ENCODE data around the gene GMDS.
"Not testable (repeated sequence)": the region's sequence is repeated elsewhere in the genome, so short reads cannot be mapped to it uniquely, and the experiment has no call there.

Gene GMDS

GRCh38 chr6:1669996-1670395 is 575.4 kb downstream of the GMDS start:
- WGBS, result 82% methylated on average over 9 of the region's 11 CpGs
- Histone ChIP-seq H2BK15ac (ENCODE audit: low read depth, poor library complexity, severe bottlenecking) (no peak overlapping the region), H2AFZ (ENCODE audit: low read depth, low read length) (no peak overlapping the region), H3K27ac (ENCODE audit: low read length, poor library complexity, severe bottlenecking) (no peak overlapping the region), H3K4me1 (ENCODE audit: control insufficient read depth, insufficient read depth, low read depth, low read length) (peaks cover 6% of the 10 kb centered on the region), H4K8ac (ENCODE audit: low read length) (no peak overlapping the region), H3K36me3 (ENCODE audit: control insufficient read depth in 1 of 2, insufficient read depth in 2 of 2, low read depth in 1 of 2, low read length in 2 of 2) (no peaks in the 10 kb centered on the region), H3K14ac (ENCODE audit: low read length in 2 of 2) (no peak overlapping the region), H2AK5ac (ENCODE audit: low read length, severe bottlenecking) (no peak overlapping the region), H4K91ac (ENCODE audit: low read length) (no peak overlapping the region), H3K18ac (ENCODE audit: low read depth in 1 of 2, low read length in 2 of 2) (no peak overlapping the region), H3K9me3 (ENCODE audit: control insufficient read depth, low read length) (no peaks in the 10 kb centered on the region), H2BK120ac (ENCODE audit: low read depth, low read length) (no peak overlapping the region), H2BK5ac (ENCODE audit: low read depth, low read length, poor library complexity, severe bottlenecking) (no peak overlapping the region), H3K4ac (ENCODE audit: low read depth in 1 of 2, low read length in 2 of 2) (no peak overlapping the region), H3K27me3 (ENCODE audit: control insufficient read depth in 1 of 2, insufficient read depth in 1 of 2, low read length in 2 of 2) (peaks cover 0 to 3% of the 10 kb centered on the region in 2 experiments), H3K9ac (ENCODE audit: low read length) (no peak overlapping the region), H3K4me2 (ENCODE audit: low read length, poor library complexity, severe bottlenecking) (no peak overlapping the region), H2BK12ac (ENCODE audit: low read length in 2 of 2) (no peak overlapping the region), H3K23ac (ENCODE audit: low read length in 2 of 2) (no peak overlapping the region), H3K4me3 (ENCODE audit: insufficient read depth in 1 of 2, low read depth in 1 of 2, low read length in 2 of 2) (no peak overlapping the region), H3K79me1 (replicated peaks; ENCODE audit: low read length, poor library complexity, severe bottlenecking) (no peaks in the 10 kb centered on the region)
- no peak for DNase-seq

DNA sequence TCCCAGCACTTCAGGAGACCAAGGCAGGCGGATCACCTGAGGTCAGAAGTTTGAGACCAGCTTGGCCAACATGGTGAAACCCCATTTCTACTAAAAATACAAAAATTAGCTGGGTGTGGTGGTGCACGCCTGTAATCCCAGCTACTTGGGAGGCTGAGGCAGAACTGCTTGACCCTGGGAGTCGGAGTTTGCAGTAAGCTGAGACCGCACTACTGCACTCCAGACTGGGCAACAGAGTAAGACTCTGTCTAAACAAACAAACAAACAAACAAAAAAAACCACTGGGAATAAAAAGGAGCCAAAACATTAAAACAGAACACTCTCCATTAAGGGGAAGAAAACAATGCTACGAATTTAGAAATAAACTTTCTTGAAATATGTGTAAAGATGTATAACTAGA is 576.9 kb downstream of the GMDS start:
- H3K27ac ChIP-seq (ENCODE audit: low read length, poor library complexity, severe bottlenecking); DNase-seq; H2BK12ac ChIP-seq (ENCODE audit: low read length in 2 of 2); H3K4me2 ChIP-seq (ENCODE audit: low read length, poor library complexity, severe bottlenecking); H2AFZ ChIP-seq (ENCODE audit: low read depth, low read length); H3K18ac ChIP-seq (ENCODE audit: low read depth in 1 of 2, low read length in 2 of 2); H3K27me3 ChIP-seq (ENCODE audit: control insufficient read depth in 1 of 2, insufficient read depth in 1 of 2, low read length in 2 of 2); H2BK15ac ChIP-seq (ENCODE audit: low read depth, poor library complexity, severe bottlenecking); H4K91ac ChIP-seq (ENCODE audit: low read length); H3K79me1 ChIP-seq (replicated peaks; ENCODE audit: low read length, poor library complexity, severe bottlenecking); H3K4me1 ChIP-seq (ENCODE audit: control insufficient read depth, insufficient read depth, low read depth, low read length); H3K4ac ChIP-seq (ENCODE audit: low read depth in 1 of 2, low read length in 2 of 2); H2AK5ac ChIP-seq (ENCODE audit: low read length, severe bottlenecking); H2BK5ac ChIP-seq (ENCODE audit: low read depth, low read length, poor library complexity, severe bottlenecking); H2BK120ac ChIP-seq (ENCODE audit: low read depth, low read length); H3K14ac ChIP-seq (ENCODE audit: low read length in 2 of 2); H3K9me3 ChIP-seq (ENCODE audit: control insufficient read depth, low read length); H3K36me3 ChIP-seq (ENCODE audit: control insufficient read depth in 1 of 2, insufficient read depth in 2 of 2, low read depth in 1 of 2, low read length in 2 of 2); H3K23ac ChIP-seq (ENCODE audit: low read length in 2 of 2); H4K8ac ChIP-seq (ENCODE audit: low read length); H3K9ac ChIP-seq (ENCODE audit: low read length); H3K4me3 ChIP-seq (ENCODE audit: insufficient read depth in 1 of 2, low read depth in 1 of 2, low read length in 2 of 2): not testable (repeated sequence)
- WGBS, result 92% methylated on average over 4 of the region's 5 CpGs

GRCh38 chr6:1667805-1668175 is 577.6 kb downstream of the GMDS start:
- H3K4ac ChIP-seq (ENCODE audit: low read depth in 1 of 2, low read length in 2 of 2), result no peak overlapping the region
- no peak overlapping the region for H2AFZ ChIP-seq (ENCODE audit: low read depth, low read length)
- H3K4me3 ChIP-seq (ENCODE audit: insufficient read depth in 1 of 2, low read depth in 1 of 2, low read length in 2 of 2), result no peak overlapping the region
- H3K9ac ChIP-seq (ENCODE audit: low read length), result no peak overlapping the region
- H3K9me3 ChIP-seq (ENCODE audit: control insufficient read depth, low read length), result no peaks in the 10 kb centered on the region
- H3K36me3 ChIP-seq (ENCODE audit: control insufficient read depth in 1 of 2, insufficient read depth in 2 of 2, low read depth in 1 of 2, low read length in 2 of 2), result no peaks in the 10 kb centered on the region
- H2BK12ac ChIP-seq (ENCODE audit: low read length in 2 of 2), result no peak overlapping the region
- H3K27me3 ChIP-seq (ENCODE audit: control insufficient read depth in 1 of 2, insufficient read depth in 1 of 2, low read length in 2 of 2), result peaks cover 0 to 3% of the 10 kb centered on the region in 2 experiments
- H2BK120ac ChIP-seq (ENCODE audit: low read depth, low read length), result no peak overlapping the region
- H4K8ac ChIP-seq (ENCODE audit: low read length), result no peak overlapping the region
- no peak overlapping the region for H4K91ac ChIP-seq (ENCODE audit: low read length)
- H3K4me1 ChIP-seq (ENCODE audit: control insufficient read depth, insufficient read depth, low read depth, low read length), result peaks cover 6% of the 10 kb centered on the region
- no peak overlapping the region for H2BK15ac ChIP-seq (ENCODE audit: low read depth, poor library complexity, severe bottlenecking)
- no peak overlapping the region for H2BK5ac ChIP-seq (ENCODE audit: low read depth, low read length, poor library complexity, severe bottlenecking)
- no peak overlapping the region for H3K18ac ChIP-seq (ENCODE audit: low read depth in 1 of 2, low read length in 2 of 2)
- no peak overlapping the region for H3K4me2 ChIP-seq (ENCODE audit: low read length, poor library complexity, severe bottlenecking)
- no peak overlapping the region for H3K23ac ChIP-seq (ENCODE audit: low read length in 2 of 2)
- no peak for DNase-seq
- WGBS, result no CpG with 5 or more reads among the region's 4 CpGs
- no peaks in the 10 kb centered on the region for H3K79me1 ChIP-seq (replicated peaks; ENCODE audit: low read length, poor library complexity, severe bottlenecking)
- H2AK5ac ChIP-seq (ENCODE audit: low read length, severe bottlenecking), result no peak overlapping the region
- no peak overlapping the region for H3K27ac ChIP-seq (ENCODE audit: low read length, poor library complexity, severe bottlenecking)
- H3K14ac ChIP-seq (ENCODE audit: low read length in 2 of 2), result no peak overlapping the region

DNA sequence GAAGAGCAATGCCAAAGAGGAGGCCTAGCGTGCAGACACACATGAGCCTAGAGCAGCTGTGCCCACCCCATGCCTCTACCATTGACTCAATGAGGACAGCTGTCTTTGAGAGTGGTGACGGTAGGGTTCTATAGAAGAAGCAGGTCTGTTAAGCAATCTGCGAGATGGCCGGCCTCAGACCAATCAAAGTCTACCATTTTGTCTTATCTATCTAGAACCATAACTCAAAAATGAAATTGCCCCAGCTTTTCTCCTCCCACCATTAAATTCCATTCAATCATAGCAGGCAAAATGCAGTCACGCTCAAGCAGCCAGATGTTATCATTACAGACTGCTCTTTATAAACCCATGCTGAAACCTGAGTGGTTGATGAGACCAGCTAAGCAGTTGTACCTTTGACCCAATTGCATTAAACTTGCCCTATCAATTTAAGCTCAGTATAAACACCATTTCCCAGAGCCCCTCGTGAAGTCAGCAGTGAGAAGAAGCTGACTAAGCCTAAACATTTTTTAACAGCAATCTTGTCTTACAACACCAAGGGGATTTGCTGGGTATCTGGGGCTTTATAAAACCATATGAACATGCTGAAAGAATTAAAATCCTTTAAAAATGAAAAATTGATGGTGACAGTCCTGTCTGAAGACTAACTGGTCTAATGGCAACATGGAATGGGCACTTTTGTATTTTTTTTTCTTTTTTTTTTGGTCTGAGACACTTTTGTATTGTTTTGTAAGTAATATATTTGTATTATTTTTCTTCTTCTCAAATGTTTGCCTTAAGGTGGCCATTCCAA is 578.2 kb downstream of the GMDS start:
- no peak overlapping the region for H2AK5ac ChIP-seq (ENCODE audit: low read length, severe bottlenecking)

More for the DNA sequence above, 578.2 kb downstream of the GMDS start:
- no peak overlapping the region for H3K14ac ChIP-seq (ENCODE audit: low read length in 2 of 2)
- no peak overlapping the region for H3K4ac ChIP-seq (ENCODE audit: low read depth in 1 of 2, low read length in 2 of 2)
- H3K9me3 ChIP-seq (ENCODE audit: control insufficient read depth, low read length), result no peaks in the 10 kb centered on the region
- no peak overlapping the region for H2BK120ac ChIP-seq (ENCODE audit: low read depth, low read length)
- H3K23ac ChIP-seq (ENCODE audit: low read length in 2 of 2), result no peak overlapping the region
- H3K27ac ChIP-seq (ENCODE audit: low read length, poor library complexity, severe bottlenecking), result no peak overlapping the region
- WGBS, result 66% methylated on average over 5 of the region's 6 CpGs
- H2BK15ac ChIP-seq (ENCODE audit: low read depth, poor library complexity, severe bottlenecking), result no peak overlapping the region
- no peak overlapping the region for H2BK5ac ChIP-seq (ENCODE audit: low read depth, low read length, poor library complexity, severe bottlenecking)
- H3K4me3 ChIP-seq (ENCODE audit: insufficient read depth in 1 of 2, low read depth in 1 of 2, low read length in 2 of 2), result no peak overlapping the region
- DNase-seq, result peak; percentile 3
- no peak overlapping the region for H3K4me2 ChIP-seq (ENCODE audit: low read length, poor library complexity, severe bottlenecking)
- H4K8ac ChIP-seq (ENCODE audit: low read length), result no peak overlapping the region
- no peak overlapping the region for H2BK12ac ChIP-seq (ENCODE audit: low read length in 2 of 2)
- no peaks in the 10 kb centered on the region for H3K27me3 ChIP-seq (ENCODE audit: control insufficient read depth in 1 of 2, insufficient read depth in 1 of 2, low read length in 2 of 2)
- H3K79me1 ChIP-seq (replicated peaks; ENCODE audit: low read length, poor library complexity, severe bottlenecking), result no peaks in the 10 kb centered on the region
- no peak overlapping the region for H3K9ac ChIP-seq (ENCODE audit: low read length)
- peaks cover 0 to 1% of the 10 kb centered on the region in 2 experiments for H3K36me3 ChIP-seq (ENCODE audit: control insufficient read depth in 1 of 2, insufficient read depth in 2 of 2, low read depth in 1 of 2, low read length in 2 of 2)
- no peak overlapping the region for H3K18ac ChIP-seq (ENCODE audit: low read depth in 1 of 2, low read length in 2 of 2)
- peaks cover 6% of the 10 kb centered on the region for H3K4me1 ChIP-seq (ENCODE audit: control insufficient read depth, insufficient read depth, low read depth, low read length)
- no peak overlapping the region for H4K91ac ChIP-seq (ENCODE audit: low read length)
- H2AFZ ChIP-seq (ENCODE audit: low read depth, low read length), result no peak overlapping the region

All from mesenchymal stem cell (in vitro differentiated cells and primary cell).